ENCODE data around the gene PDZD7. TPM values are rescaled to one million over a fixed set of nuclear protein-coding genes. Genes with fewer than 3 reads are reported as not detected.

PDZD7 gene
- total RNA-seq, 1 experiment from 2014 or later = 6.1 TPM

- TF ChIP-seq EZH2phosphoT487 (IDR thresholded peaks at IDR 0.05; ENCODE audit: borderline replicate concordance) = no peak
- no peak for TF ChIP-seq SRF (IDR thresholded peaks at IDR 0.05; ENCODE audit: low read depth)
- TF ChIP-seq TCF7L2 (IDR thresholded peaks at IDR 0.05; ENCODE audit: borderline replicate concordance, extremely low read depth, insufficient read depth, insufficient read length) = no peak
- no peak for TF ChIP-seq FOSL1 (IDR thresholded peaks at IDR 0.05; ENCODE audit: low read depth)
- TF ChIP-seq EGR1 (IDR thresholded peaks at IDR 0.05; ENCODE audit: low read depth) = no peak
- no peak for TF ChIP-seq EZH2 (IDR thresholded peaks at IDR 0.05)
- no peak for TF ChIP-seq POLR2A (IDR thresholded peaks at IDR 0.05; ENCODE audit: borderline replicate concordance, extremely low read depth, insufficient read depth, insufficient read length)
- TF ChIP-seq, protein P1, sequence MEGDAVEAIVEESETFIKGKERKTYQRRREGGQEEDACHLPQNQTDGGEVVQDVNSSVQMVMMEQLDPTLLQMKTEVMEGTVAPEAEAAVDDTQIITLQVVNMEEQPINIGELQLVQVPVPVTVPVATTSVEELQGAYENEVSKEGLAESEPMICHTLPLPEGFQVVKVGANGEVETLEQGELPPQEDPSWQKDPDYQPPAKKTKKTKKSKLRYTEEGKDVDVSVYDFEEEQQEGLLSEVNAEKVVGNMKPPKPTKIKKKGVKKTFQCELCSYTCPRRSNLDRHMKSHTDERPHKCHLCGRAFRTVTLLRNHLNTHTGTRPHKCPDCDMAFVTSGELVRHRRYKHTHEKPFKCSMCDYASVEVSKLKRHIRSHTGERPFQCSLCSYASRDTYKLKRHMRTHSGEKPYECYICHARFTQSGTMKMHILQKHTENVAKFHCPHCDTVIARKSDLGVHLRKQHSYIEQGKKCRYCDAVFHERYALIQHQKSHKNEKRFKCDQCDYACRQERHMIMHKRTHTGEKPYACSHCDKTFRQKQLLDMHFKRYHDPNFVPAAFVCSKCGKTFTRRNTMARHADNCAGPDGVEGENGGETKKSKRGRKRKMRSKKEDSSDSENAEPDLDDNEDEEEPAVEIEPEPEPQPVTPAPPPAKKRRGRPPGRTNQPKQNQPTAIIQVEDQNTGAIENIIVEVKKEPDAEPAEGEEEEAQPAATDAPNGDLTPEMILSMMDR (IDR thresholded peaks at IDR 0.05 in 2 of 3, conservative IDR thresholded peaks at IDR 0.05 in 1 of 3; ENCODE audit: borderline replicate concordance in 1 of 3, insufficient read depth in 1 of 3, low read depth in 2 of 3, low read length in 2 of 3) = peak in 2 of 3 experiments; percentile 54 to 75; a peak in 4 of 6 replicates
- TF ChIP-seq SP1 (IDR thresholded peaks at IDR 0.05; ENCODE audit: low read depth) = no peak
- H3K9me2 ChIP-seq (ENCODE audit: insufficient read depth) = no peaks in the 10 kb centered on the region
- ATAC-seq (peak; percentile 23), DNase-seq (ENCODE audit: low read depth, low spot score) (no peak)
- CTCF ChIA-PET = interaction anchor here (0.6 to 6.6 kb wide), 12 partner anchors 12 to 133 kb away, joined by 3 to 118 read pairs (median 6); partner anchors contain the start of genes LZTS2, PDZD7, SEMA4G and SFXN3
- H3K4me3 ChIP-seq (replicated peaks in 1 of 2; ENCODE audit: low read depth in 1 of 2, low read length in 2 of 2) = no peak overlapping the region
- H2AFZ ChIP-seq (ENCODE audit: low read depth, low read length, poor library complexity, severe bottlenecking) = no peak overlapping the region
- POLR2A ChIA-PET = interaction anchor here (1.0 kb wide), 2 partner anchors 13 to 15 kb away, joined by 3 to 5 read pairs; no protein-coding TSS in a partner anchor
- H4K20me1 ChIP-seq (ENCODE audit: insufficient read depth) = no peaks in the 10 kb centered on the region
- H3K27ac ChIP-seq (ENCODE audit: low read depth, low read length) = peak overlapping the region; percentile 24; the same call in 1 of the 2 replicates
- RAD21 ChIA-PET (ENCODE audit: low non-redundant PET in 1 of 2, low total read pairs in 2 of 2, uncharacterized antibody in 2 of 2, unreplicated experiment in 2 of 2) = interaction anchor here (0.5 to 1.0 kb wide), 2 partner anchors 14 to 15 kb away, joined by 4 to 5 read pairs; no protein-coding TSS in a partner anchor
- H3K4me1 ChIP-seq (ENCODE audit: control insufficient read depth in 1 of 2, insufficient read depth in 2 of 2, low read length in 2 of 2) = peaks cover 31 to 69% of the 10 kb centered on the region in 2 experiments
- H3K36me3 ChIP-seq (ENCODE audit: control insufficient read depth in 1 of 2, insufficient read depth in 2 of 2, low read length in 2 of 2) = no peaks in the 10 kb centered on the region
- no peaks in the 10 kb centered on the region for H3K27me3 ChIP-seq (ENCODE audit: insufficient read depth, low read length)
- intact Hi-C loops (cut with micrococcal nuclease) = loop anchor here (5.0 to 10.0 kb wide), 4 partner anchors 134 to 667 kb away; partner anchors contain the start of genes PAX2 and SCD
- peak overlapping the region; percentile 66 for H3K4me2 ChIP-seq (ENCODE audit: low read length)
- no peaks in the 10 kb centered on the region for H3K79me2 ChIP-seq (ENCODE audit: insufficient read depth, low read length)
- H3K9me3 ChIP-seq (ENCODE audit: control insufficient read depth in 1 of 2, insufficient read depth in 1 of 2, low read depth in 1 of 2, low read length in 2 of 2) = no peaks in the 10 kb centered on the region
- no TSS peak for BruUV-seq (replicated peaks)
- H3K9ac ChIP-seq (ENCODE audit: low read length) = no peak overlapping the region
Observed at GRCh38 chr10:101011517-101012423, 19.2 kb downstream of the PDZD7 start.
